NCI-H1436 (cell line): ENCODE measurements around the gene LYG2.
"Not testable (repeated sequence)": the region's sequence is repeated elsewhere in the genome, so short reads cannot be mapped to it uniquely, and the experiment has no call there.

ENCODE experiments used
- DNase-seq: peaks from one replicate; lab custom pipeline; 2025; lab: John Stamatoyannopoulos, UW

Gene LYG2

GRCh38 chr2:99200076-99200800 is 55.2 kb downstream of the LYG2 start:
- no peak for DNase-seq

GRCh38 chr2:99198103-99198841 is 57.2 kb downstream of the LYG2 start:
- no peak for DNase-seq

- not testable (repeated sequence) for DNase-seq
Measured at GRCh38 chr2:99192364-99192763, 63.1 kb downstream of the LYG2 start.
